HG02973 (cell line): ENCODE results near the gene NFATC1.

Experiments
- ATAC-seq: cut with Tn5 transposase; IDR thresholded peaks from one replicate; pipeline ENCODE4 v1.9.1; 2021; ENCODE audit warnings: moderate library complexity; ENCODE audit not compliant: unreplicated experiment

The NFATC1 gene

DNA sequence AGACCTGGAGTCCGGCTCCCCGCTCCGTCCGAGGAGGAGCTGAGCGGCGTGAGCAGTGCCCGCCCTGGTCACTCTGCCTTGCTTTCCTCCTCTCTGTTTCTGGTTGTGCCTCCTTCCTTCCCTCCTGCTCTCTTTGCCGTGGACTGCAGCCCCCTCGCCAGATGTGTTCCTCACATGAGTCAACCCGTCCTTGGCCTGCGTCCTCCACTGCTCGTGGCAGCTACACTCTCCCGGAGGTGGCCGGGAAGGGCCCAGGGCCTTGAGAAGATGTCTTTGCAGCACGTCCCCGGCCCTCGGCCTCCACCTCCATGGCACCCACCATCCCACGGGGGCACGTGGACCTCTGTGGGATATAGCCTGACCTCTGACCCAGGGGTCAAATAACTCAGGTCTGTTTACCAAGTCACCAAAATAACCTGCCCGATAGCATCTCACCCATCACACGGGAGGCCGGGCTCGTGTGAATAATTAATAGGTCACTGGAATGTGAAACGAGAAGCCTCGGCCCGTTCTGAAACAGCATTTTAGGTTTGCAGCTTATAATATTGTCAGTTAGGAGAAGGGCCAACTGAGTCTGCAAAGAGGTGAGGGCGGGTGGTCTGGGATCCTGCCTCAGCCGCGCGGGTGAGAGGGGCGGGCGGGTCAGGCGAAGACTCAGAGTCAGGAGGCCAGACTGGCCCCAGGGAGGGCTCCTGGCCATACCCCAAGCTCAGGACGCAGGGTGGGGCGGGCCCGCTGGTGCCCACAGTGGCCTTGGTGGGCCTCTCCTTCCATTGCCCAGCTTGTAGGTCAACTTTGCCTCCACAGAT, 42.6 kb downstream of the NFATC1 start:
- ATAC-seq: no peak

DNA sequence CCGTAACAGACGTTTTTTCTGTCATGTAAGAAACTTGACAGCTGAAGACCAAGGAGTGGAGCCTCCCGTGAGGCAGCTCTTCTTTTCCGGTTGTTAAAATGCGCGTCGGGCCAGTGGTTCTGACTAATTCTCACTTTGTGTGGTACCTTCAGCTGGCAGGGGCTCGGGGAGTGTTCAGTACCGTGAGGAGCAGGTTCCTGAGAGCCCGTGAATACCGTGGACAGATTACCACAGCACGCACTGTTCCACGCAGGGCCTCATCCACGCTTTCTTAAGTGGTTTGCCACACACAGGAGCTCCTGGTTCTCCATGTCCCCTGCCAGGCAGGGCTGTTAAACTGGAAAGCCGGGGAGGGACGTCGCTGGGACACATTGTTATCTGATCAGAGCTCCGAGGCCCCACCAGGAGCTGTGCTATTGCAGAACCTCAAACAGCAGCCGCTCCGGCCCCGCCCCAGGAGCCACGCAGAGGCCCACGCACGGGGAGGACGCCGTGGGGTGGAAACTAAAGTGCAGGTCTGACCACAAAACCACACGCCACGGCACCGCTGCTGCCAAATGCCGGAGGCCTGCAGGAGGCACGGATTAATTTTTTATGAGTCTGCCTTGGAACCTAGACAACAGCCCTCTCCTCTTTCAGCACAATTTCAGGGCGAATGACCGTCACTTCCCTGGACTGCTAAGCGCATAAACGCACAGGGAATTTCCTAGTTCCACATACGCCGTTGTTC, 43.3 kb downstream of the NFATC1 start:
- no peak for ATAC-seq

DNA sequence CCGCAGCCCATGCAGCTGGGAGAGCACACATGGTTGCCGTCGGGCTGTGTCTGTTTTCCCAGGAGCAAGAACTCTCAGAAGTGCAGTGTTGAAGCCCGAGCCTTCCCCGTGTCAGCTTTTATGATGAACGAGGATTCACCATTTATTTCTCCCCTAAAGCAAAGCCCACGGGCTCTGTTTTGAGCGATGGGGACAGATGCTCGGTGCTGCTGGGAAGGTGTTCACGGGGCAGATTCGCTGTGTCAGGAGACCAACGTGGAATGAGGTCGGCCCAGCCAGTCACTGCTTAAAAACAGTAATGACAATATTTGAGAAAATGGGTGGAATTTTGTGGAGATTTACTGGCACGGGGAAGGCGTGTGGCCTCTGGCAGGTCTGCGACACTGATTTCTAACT, 43.9 kb downstream of the NFATC1 start:
- ATAC-seq: no peak

DNA sequence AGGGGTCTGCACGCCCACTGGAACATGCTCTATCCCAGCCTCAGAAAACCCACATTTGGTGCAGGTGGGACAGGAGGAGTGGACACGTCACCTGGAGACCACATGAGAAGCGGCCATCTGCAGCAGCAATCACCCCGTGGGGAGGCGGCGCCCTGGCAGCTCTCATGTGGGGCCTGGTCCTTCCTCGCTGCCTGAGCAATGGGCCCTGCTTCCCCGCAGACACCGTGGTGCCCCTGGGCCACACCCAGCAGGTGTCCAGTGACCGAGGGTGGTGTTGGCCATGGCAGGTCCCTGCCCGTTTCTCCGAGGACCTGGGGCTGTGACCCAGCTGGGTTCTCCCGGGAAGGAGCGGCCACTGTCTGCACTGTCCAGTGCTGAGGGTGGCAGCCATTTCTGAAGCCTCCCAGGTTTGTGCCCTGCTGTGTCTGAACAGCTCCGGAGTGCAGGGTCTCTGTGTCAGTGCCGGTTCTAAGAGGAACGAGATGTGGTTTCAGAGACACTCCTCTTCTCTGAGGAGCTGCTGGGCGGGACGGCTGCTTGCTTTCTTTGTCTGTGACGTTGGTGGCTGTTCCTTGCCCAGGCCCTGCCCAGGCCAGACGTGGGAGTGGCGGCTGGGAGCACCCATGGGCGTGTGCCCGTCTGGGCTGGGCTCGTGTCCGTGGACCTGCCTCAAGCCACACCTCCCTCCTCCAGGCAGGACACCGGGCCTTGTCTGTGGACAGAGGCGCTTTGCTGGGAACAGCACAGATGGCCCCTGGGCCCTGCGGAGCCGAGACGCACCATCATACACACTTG, 44.8 kb downstream of the NFATC1 start:
- no peak for ATAC-seq

- no peak for ATAC-seq
Measured at GRCh38 chr18:79441420-79441819, 45.7 kb downstream of the NFATC1 start.

GRCh38 chr18:79442508-79443221, 46.9 kb downstream of the NFATC1 start:
- no peak for ATAC-seq

DNA sequence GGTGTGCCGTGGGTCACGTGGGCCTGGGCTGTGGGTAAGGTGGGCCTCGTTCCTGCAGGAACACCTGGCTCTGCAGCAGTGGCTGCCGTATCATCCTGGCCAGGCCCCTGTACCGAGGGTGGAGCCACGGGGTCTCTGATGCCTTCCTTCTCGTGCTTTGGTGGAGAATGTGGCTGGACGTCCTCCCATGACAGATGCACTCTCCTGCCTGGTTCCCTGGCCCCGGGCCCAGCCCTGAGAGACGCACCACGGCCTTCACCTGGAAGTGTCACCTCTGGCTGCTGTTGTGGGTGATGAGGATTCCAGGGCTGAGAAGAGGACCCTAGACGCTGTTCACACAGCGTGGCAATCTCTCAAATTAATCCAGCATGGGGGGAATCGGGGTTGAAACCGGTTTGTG, 49.5 kb downstream of the NFATC1 start:
- ATAC-seq: no peak

GRCh38 chr18:79445696-79446561, 50.2 kb downstream of the NFATC1 start:
- ATAC-seq: no peak

DNA sequence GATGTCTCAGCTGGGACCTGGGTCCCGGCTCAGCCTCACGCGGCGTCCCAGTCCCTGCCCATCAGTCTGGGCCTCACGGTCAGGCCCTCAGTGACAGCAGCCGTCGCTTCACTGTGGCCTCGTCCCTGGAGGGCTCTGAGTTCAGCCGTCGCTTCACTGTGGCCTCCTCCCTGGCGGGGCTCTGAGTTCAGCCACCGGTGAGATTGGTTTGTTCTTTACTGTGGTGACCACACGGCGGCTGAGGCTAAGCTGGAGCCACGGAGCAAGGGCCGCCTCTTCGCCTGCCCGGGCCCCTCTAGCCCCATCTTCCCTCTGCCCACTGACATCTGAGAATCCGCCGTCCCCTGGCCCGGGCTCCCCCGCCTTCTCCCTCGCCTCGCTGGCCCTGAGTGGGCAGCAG, 51.2 kb downstream of the NFATC1 start:
- no peak for ATAC-seq

- no peak for ATAC-seq
Measured at GRCh38 chr18:79447703-79448367, 52.1 kb downstream of the NFATC1 start.

- no peak for ATAC-seq
Measured at GRCh38 chr18:79448621-79449020, 52.9 kb downstream of the NFATC1 start.

- no peak for ATAC-seq
Measured at GRCh38 chr18:79449551-79450288, 54.0 kb downstream of the NFATC1 start.

DNA sequence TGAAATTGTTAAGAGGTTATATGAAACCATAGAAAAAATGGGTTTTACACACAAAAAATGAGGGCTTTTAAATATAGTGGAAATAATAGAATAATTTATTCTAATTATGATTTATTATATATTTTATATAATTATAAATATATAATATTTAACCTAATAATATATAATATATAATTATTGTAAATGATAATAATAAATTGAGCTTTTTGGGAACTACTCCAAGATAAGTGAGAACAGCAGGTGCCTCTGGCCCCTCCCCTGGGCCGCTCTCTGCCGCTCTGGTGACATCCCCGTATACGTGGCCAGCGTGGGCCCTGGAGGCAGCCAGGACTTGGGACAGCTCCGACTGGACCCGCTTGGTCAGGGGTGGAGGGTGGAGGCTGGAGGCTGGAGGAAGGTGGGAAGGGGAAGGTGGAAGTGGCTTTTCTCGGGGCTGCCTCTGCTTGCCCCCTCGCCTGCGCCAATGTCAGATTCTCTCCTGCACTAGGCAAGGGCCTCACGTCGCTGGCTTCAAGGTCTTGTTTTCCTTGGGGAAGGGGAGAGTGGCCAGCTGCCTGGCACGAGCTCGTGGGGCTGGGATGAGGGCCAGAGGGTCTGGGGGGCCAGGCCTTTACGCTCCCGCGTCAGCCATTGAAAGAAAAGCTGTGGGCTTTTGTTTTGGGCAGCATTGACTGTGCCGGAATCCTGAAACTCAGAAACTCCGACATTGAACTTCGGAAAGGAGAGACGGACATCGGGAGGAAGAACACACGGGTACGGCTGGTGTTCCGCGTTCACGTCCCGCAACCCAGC, 54.8 kb downstream of the NFATC1 start:
- no peak for ATAC-seq

DNA sequence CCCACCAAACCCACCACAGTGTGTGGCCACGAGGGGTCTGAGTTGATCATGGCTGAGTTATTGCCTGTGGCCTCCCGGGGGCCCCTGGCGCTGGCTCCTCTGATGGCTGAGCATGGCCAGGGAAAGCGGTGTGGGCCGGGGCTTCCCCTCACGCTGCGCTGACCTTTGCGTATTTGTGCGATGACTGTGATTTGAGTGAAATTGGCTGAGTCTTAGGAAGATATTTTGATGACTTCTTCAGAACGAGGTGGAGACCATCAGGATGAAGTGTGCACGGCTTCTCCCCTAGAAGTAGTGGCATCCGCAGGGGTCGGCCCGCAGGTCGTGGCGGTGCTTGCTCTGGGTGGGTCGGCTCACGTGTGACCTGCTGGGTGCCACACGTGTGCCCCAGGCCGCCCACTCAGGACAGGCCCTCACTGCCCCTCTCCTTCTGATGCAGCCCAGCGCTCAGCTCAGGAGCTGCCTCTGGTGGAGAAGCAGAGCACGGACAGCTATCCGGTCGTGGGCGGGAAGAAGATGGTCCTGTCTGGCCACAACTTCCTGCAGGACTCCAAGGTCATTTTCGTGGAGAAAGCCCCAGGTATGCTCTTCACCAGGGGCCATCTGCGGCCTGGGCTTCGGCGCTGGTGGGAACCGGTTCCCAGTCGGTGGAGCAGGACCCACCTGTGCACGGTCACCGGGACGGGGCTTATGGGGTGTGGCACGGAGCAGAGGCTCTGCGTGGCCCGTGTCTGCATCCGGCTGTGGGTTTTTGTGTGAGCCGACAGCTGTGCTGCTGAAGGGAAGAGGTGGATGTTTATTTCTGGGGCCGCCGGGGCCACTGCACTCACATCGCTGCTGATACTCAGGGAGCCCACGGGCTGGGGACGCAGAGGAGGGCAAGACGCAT, 55.8 kb downstream of the NFATC1 start:
- no peak for ATAC-seq

DNA sequence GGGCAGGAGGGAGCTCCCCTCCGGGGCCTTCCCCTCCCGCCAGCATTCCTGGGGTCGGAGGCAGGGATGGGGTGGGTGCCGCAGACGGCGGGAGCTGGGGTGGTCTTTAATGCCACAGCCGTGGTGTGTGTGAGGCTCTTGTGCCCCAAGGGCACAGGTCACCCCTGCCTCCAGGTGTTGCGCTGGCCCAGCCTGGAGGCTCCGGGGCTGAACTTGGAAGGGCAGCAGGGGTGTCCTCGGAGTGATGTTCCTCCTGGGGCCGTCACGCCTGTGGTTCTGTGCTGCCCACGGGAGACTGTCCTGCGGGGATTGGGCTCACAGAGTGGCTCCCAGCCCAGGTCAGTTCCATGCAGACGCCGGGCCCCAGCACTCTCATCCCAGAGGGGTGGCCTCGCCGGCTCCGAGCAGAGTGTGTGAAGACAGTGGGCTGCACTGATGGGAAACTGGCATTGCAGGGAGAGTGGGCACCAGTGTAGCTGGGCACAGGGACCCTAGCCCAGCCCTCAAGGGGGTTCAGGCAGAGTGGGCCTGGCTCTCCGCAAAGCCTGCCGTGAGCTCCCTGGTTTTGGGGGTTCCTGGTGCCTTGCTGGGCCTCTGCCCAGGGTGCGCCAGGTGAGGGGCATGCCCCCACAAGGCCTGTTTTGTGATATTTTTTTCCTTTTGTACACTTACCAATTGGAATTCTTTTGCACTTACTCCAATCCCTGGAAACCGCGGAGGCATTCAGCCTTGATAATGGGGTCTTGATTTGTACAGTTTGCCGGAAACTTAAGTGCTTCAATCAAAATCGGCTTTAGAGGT, 56.7 kb downstream of the NFATC1 start:
- ATAC-seq: no peak

DNA sequence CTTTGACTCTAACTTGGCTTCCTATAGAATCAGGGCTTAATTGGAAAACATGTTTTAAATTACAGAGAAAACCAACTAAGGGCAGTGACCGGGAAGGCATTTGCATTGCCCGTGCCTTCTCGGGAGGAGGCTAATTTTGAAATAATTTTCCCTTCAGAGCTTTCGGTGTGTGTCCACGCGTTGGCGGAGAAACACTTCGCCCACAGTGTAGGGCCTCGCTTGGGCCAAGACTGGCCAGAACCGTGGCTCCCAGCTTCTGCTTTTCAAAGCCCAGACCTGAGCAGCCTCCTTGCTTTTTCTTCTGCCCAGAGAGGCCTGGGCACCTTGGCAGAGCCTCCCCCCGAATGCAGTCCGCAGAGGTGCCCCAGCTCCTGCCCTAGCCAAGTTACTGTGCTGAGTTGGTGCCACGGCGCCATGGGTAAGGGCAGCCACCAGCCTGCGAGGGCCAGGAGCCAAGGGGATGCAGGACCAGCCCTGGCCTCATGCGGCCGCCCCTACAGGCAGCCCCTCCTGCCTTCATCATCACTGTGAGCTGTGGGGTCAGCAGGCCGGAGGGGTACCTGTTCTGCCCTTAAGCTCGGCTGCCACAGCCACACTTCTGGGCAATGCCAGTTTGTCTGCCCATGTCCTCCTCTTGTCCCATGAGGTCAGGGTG, 57.4 kb downstream of the NFATC1 start:
- ATAC-seq: no peak
